HG03521 (cell line): Measurements from ENCODE around the gene SPEF1.

Experiments used
- ATAC-seq: cut with Tn5 transposase; IDR thresholded peaks from one replicate; pipeline ENCODE4 v1.9.1; 2021; ENCODE audit warnings: mild to moderate bottlenecking, moderate library complexity; ENCODE audit not compliant: unreplicated experiment

SPEF1 gene

GRCh38 chr20:3767427-3768341 is 13.6 kb downstream of the SPEF1 start, which contains the start of gene ADISSP:
ADISSP (minus strand) TSS chr20:3767753; CDS start chr20:3760100, 7,653 bp downstream.
- ATAC-seq, result peak; percentile 93

- ATAC-seq, result no peak
Measured at GRCh38 chr20:3767110-3767426, 14.2 kb downstream of the SPEF1 start.

- no peak for ATAC-seq
Measured at GRCh38 chr20:3766422-3767109, 14.7 kb downstream of the SPEF1 start.

GRCh38 chr20:3765171-3765882 is 15.9 kb downstream of the SPEF1 start:
- ATAC-seq, result no peak

GRCh38 chr20:3764659-3765058 is 16.6 kb downstream of the SPEF1 start:
- no peak for ATAC-seq

- no peak for ATAC-seq
Measured at GRCh38 chr20:3763671-3764601, 17.3 kb downstream of the SPEF1 start.

- no peak for ATAC-seq
Measured at GRCh38 chr20:3760655-3761348, 20.4 kb downstream of the SPEF1 start.

- no peak for ATAC-seq
Measured at GRCh38 chr20:3759884-3760283, 21.4 kb downstream of the SPEF1 start.

GRCh38 chr20:3759316-3759823 is 21.9 kb downstream of the SPEF1 start:
- no peak for ATAC-seq

- no peak for ATAC-seq
Measured at GRCh38 chr20:3758566-3758965, 22.7 kb downstream of the SPEF1 start.

GRCh38 chr20:3757268-3757667 is 24.0 kb downstream of the SPEF1 start:
- no peak for ATAC-seq

GRCh38 chr20:3755814-3756480 is 25.3 kb downstream of the SPEF1 start:
- ATAC-seq, result no peak

GRCh38 chr20:3755269-3755668 is 26.0 kb downstream of the SPEF1 start:
- ATAC-seq, result no peak

GRCh38 chr20:3754276-3754630 is 27.0 kb downstream of the SPEF1 start:
- no peak for ATAC-seq

- ATAC-seq, result no peak
Measured at GRCh38 chr20:3753501-3754275, 27.6 kb downstream of the SPEF1 start.

- no peak for ATAC-seq
Measured at GRCh38 chr20:3753098-3753497, 28.1 kb downstream of the SPEF1 start.

GRCh38 chr20:3752386-3752759 is 28.9 kb downstream of the SPEF1 start:
- ATAC-seq, result no peak

- no peak for ATAC-seq
Measured at GRCh38 chr20:3751675-3752385, 29.4 kb downstream of the SPEF1 start.
